Heart left ventricle (tissue), 13 donors: Measurements from ENCODE around the gene OR7C2.

Experiments
- CTCF ChIP-seq, 12 donors: fragments of 200-600 bp; sonication (generic) in 4 of 12; IDR thresholded peaks; one replicate each; pipeline versions ENCODE4 v1.5.0 to v1.8.0; 2018 to 2022; ENCODE audit warnings: antibody characterized with exemption in 12 of 12, mild to moderate bottlenecking in 5 of 12
- POLR2A ChIP-seq, 2 donors: fragments of 450-650 bp; IDR thresholded peaks; one replicate each; pipeline ENCODE4 v1.6.1; 2017; ENCODE audit warnings: antibody characterized with exemption in 2 of 2, mild to moderate bottlenecking in 2 of 2, moderate library complexity in 2 of 2
- donor health status: ischemic (EF 13 %, LVEDD 7.1; RV severe dilation, severe dysfunction).
- donor health status: DM: no; HTN: yes; CAD: no.
- donor health status: DM: no; HTN: no; CAD: no.
- donor health status: ischemic (EF 25% LVEDD 6.9; RV normal size, moderate dysfunction).
- donor health status: ischemic (EF 25% LVEDD 5.7; RV mildly dilated, moderate dysfunction).
- donor health status: ischemic (EF 35%, LVEDD 5.7; RV mildly dilated, moderate dysfunction).
- donor health status: nonischemic (EF 11% LVEDD 7.7; RV severe dilation, severe dysfunction).
- donor health status: DM: yes; HTN: yes; CAD: no.
- donor health status: PGD.
- donor health status: ischemic (EF 29% LVEDD 5.4; RV normal size, mild dysfunction).
- donor health status: nonischemic (EF 23%, LVEDD 6.1; RV moderate dilation, normal function).

- TF ChIP-seq CTCF (IDR thresholded peaks at IDR 0.05) (no peak), POLR2A (IDR thresholded peaks at IDR 0.05) (no peak)
These were observed 26.2 kb upstream of the OR7C2 start for GRCh38 chr19:14915116-14915515.
